K562 (cell line): Measurements from ENCODE around the gene ENTPD3. TPM values are rescaled to one million over a fixed set of nuclear protein-coding genes. Genes with fewer than 3 reads are reported as not detected.

Experiments used
- ARID2 ChIP-seq: fragments of 450-650 bp; IDR thresholded peaks from 2 replicates; pipeline ENCODE4 v1.6.1; 2017; ENCODE audit warnings: antibody characterized with exemption, mild to moderate bottlenecking
- ATF7 ChIP-seq: fragments of 450-650 bp; IDR thresholded peaks from 2 replicates; pipeline ENCODE4 v1.7.1; 2014; ENCODE audit warnings: mild to moderate bottlenecking, moderate library complexity
- BCOR ChIP-seq: fragments of 450-650 bp; IDR thresholded peaks from 2 replicates; pipeline ENCODE4 v1.6.1; 2016
- BHLHE40 ChIP-seq: IDR thresholded peaks from 2 replicates; pipeline ENCODE4 v1.6.1; 2011; ENCODE audit warnings: low read length, improper control_type of control experiment
- DNMT1 ChIP-seq: fragments of 450-650 bp; IDR thresholded peaks from 2 replicates; pipeline ENCODE4 v1.6.1; 2016; ENCODE audit warnings: antibody characterized with exemption, mild to moderate bottlenecking
- ELF4 ChIP-seq: fragments of 450-650 bp; formaldehyde crosslinking; IDR thresholded peaks from 2 replicates; pipeline ENCODE4 v1.4.0; 2022; ENCODE audit warnings: missing genetic modification characterization
- ESRRA ChIP-seq: fragments of 450-650 bp; IDR thresholded peaks from 2 replicates; pipeline ENCODE4 v1.6.1; 2014; ENCODE audit warnings: low read depth, mild to moderate bottlenecking, moderate library complexity, borderline replicate concordance
- MYNN ChIP-seq, 2 experiments: sonication (generic); formaldehyde crosslinking in 1 of 2; IDR thresholded peaks; 2 replicates each; pipeline versions ENCODE4 v1.5.0 to v1.6.1; 2016 to 2020; ENCODE audit warnings: antibody characterized with exemption in 1 of 2, missing genetic modification reagents in 1 of 2
- PHF20 ChIP-seq: fragments of 450-650 bp; IDR thresholded peaks from 2 replicates; pipeline ENCODE4 v1.6.1; 2018; ENCODE audit not compliant: partially characterized antibody
- PTBP1 ChIP-seq: fragments of 200-400 bp; formaldehyde crosslinking; IDR thresholded peaks from 2 replicates; pipeline ENCODE4 v1.6.1; 2017; ENCODE audit warnings: low read depth, low read length
- TAF7 ChIP-seq: fragments of 450-650 bp; IDR thresholded peaks from 2 replicates; pipeline ENCODE4 v1.6.1; 2016; ENCODE audit warnings: missing genetic modification characterization, missing compliant biosample characterization
- YY1 ChIP-seq, 3 experiments: IDR thresholded peaks; 2 replicates each; pipeline ENCODE4 v1.6.1; 2011; ENCODE audit warnings: low read length in 2 of 3, mild to moderate bottlenecking in 2 of 3, moderate library complexity in 2 of 3, borderline replicate concordance in 1 of 3, control low read depth in 1 of 3, low read depth in 1 of 3; ENCODE audit not compliant: insufficient read depth in 3 of 3, insufficient replicate concordance in 2 of 3, control insufficient read depth in 1 of 3, insufficient read length in 1 of 3; ENCODE audit errors: extremely low read depth in 1 of 3
- ZNF175 ChIP-seq: fragments of 200-800 bp; sonication (Bioruptor generic); IDR thresholded peaks from 2 replicates; pipeline ENCODE4 v1.6.1; 2016; ENCODE audit warnings: low read depth, mild to moderate bottlenecking, missing genetic modification characterization, missing compliant biosample characterization
- polyA plus RNA-seq, 8 experiments: library from polyadenylated mRNA; depleted of rRNA in 4 of 8; stranded (reverse) in 5 of 8; unstranded in 3 of 8; fragments of >200 nt; fragmentation: Nextera tagmentation in 2 of 8; fragmentation: Illumina TruSeq in 1 of 8; extraction: Ambion mirVana in 2 of 8; extraction: Trizol in 1 of 8; gene quantifications; 2 replicates each; pipeline versions ENCODE4 v1.2.1 to v1.2.3, GENCODE V29; 2011 to 2014; ENCODE audit warnings: inconsistent platforms in 1 of 8, missing spikeins in 1 of 8
- total RNA-seq, 7 experiments: library from RNA; depleted of rRNA in 6 of 7; stranded (reverse); fragments of >200 nt in 6 of 7; fragmentation: Illumina TruSeq in 2 of 7; extraction: Trizol in 2 of 7; gene quantifications; 2 replicates each; pipeline versions ENCODE4 v1.2.1 to v1.2.3, GENCODE V29; 2011 to 2021; ENCODE audit warnings: low replicate concordance in 1 of 7
- TF ChIP-seq, protein P1 (sequence below), 2 experiments: IDR thresholded peaks; 2 replicates each; pipeline ENCODE4 v1.6.1; 2011; ENCODE audit warnings: borderline replicate concordance in 1 of 2, control low read depth in 1 of 2, low read depth in 1 of 2, low read length in 1 of 2, mild to moderate bottlenecking in 1 of 2, mixed read lengths in 1 of 2, moderate library complexity in 1 of 2; ENCODE audit not compliant: insufficient read depth in 1 of 2, insufficient read length in 1 of 2, poor library complexity in 1 of 2, severe bottlenecking in 1 of 2; ENCODE audit errors: extremely low read depth in 1 of 2
- TF ChIP-seq, protein P2 (sequence below): fragments of 250-450 bp; sonication (Bioruptor Pico); IDR thresholded peaks from 2 replicates; pipeline ENCODE4 v1.9.0; 2021; ENCODE audit warnings: mild to moderate bottlenecking, inconsistent platforms
- TF ChIP-seq, protein P3 (sequence below): sonication (generic); formaldehyde crosslinking; IDR thresholded peaks from 2 replicates; pipeline ENCODE4 v1.8.0; 2023; ENCODE audit warnings: mild to moderate bottlenecking, missing genetic modification reagents
- TF ChIP-seq, protein P4 (sequence below): fragments of 450-650 bp; IDR thresholded peaks from 2 replicates; pipeline ENCODE4 v1.6.1; 2016; ENCODE audit warnings: antibody characterized with exemption

ENTPD3 gene
- total and polyA plus RNA-seq, 9 of the 15 experiments (the other 6 are each of a cell fraction or from before 2014, with no cell fraction given), result 0.23 to 2.1 (median 0.58) TPM

DNA sequence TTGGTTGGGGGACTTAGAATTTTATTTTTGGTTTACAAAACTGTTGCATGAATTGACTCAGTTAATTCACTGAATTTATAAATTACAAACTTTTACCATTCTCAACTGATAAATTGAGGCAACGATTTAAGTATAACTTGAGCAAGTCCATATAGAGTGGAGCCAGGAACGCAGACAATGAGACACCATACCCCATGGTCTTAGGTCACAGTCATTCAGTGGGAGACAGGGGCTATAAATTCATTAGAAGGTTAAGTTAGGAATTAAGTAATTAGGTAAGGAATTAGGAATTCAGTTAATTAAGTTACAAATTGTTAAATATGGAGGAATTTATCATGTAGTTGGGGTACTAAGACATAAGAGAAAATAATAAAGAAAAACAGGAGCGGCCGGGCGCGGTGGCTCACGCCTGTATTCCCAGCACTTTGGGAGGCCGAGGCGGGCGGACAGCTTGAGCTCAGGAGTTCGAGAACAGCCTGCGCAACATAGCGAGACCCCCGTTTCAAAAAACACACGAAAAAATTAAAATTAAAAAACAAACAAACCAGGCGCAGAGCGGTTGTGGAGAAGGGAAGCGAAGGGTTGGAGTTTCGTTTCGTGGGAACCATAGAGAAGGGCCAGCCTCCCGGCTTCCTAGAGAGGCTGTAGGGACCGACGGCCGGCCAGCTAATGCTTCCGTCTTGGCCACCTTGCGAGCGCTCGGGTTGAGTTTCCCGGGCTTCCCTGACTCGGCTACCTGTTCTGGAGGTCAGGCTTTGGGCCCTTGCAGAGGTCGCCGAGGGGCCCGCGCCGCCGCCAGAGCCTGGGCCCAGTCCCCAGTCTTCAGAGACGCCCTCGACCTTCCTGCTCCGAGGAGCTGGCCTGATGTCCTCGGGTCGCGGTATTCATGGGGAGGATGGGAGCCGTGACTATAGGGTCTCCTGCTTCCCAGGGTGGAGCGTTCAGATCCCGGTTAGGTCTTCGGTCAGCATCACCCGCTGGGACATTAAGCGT is 89.8 kb downstream of the ENTPD3 start, which contains the start of gene ZNF619 (continued):
- TF ChIP-seq, protein P1, sequence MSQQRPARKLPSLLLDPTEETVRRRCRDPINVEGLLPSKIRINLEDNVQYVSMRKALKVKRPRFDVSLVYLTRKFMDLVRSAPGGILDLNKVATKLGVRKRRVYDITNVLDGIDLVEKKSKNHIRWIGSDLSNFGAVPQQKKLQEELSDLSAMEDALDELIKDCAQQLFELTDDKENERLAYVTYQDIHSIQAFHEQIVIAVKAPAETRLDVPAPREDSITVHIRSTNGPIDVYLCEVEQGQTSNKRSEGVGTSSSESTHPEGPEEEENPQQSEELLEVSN (IDR thresholded peaks at IDR 0.05; ENCODE audit: borderline replicate concordance in 1 of 2, extremely low read depth in 1 of 2, insufficient read depth in 1 of 2, insufficient read length in 1 of 2, low read depth in 1 of 2, low read length in 1 of 2, poor library complexity in 1 of 2, severe bottlenecking in 1 of 2), result peak in 1 of 2 experiments; percentile 45
- no peak for TF ChIP-seq DNMT1
- TF ChIP-seq BHLHE40, result peak; percentile 26; the same call in 1 of the 2 replicates
- peak in 2 of 3 experiments; percentile 34 to 54 for TF ChIP-seq YY1 (IDR thresholded peaks at IDR 0.05; ENCODE audit: borderline replicate concordance in 1 of 3, control insufficient read depth in 1 of 3, extremely low read depth in 1 of 3, insufficient read depth in 3 of 3, insufficient read length in 1 of 3, insufficient replicate concordance in 2 of 3, low read depth in 1 of 3, low read length in 2 of 3)
- TF ChIP-seq ARID2, result no peak
- TF ChIP-seq MYNN (IDR thresholded peaks at IDR 0.05), result no peak
- TF ChIP-seq MYNN (CRISPR knock-in tag; IDR thresholded peaks at IDR 0.05), result no peak
- TF ChIP-seq TAF7, result peak; percentile 72
- TF ChIP-seq PTBP1, result no peak
- no peak for TF ChIP-seq ELF4 (CRISPR knock-in tag)
- TF ChIP-seq PHF20, result peak; percentile 92
- peak; percentile 69 for TF ChIP-seq ATF7
- peak; percentile 65; the same call in 1 of the 2 replicates for TF ChIP-seq BCOR
- TF ChIP-seq ZNF175 (CRISPR knock-in tag), result peak; percentile 56; the same call in 1 of the 2 replicates
- TF ChIP-seq ESRRA, result peak; percentile 75; the same call in 1 of the 2 replicates
- TF ChIP-seq, protein P2, sequence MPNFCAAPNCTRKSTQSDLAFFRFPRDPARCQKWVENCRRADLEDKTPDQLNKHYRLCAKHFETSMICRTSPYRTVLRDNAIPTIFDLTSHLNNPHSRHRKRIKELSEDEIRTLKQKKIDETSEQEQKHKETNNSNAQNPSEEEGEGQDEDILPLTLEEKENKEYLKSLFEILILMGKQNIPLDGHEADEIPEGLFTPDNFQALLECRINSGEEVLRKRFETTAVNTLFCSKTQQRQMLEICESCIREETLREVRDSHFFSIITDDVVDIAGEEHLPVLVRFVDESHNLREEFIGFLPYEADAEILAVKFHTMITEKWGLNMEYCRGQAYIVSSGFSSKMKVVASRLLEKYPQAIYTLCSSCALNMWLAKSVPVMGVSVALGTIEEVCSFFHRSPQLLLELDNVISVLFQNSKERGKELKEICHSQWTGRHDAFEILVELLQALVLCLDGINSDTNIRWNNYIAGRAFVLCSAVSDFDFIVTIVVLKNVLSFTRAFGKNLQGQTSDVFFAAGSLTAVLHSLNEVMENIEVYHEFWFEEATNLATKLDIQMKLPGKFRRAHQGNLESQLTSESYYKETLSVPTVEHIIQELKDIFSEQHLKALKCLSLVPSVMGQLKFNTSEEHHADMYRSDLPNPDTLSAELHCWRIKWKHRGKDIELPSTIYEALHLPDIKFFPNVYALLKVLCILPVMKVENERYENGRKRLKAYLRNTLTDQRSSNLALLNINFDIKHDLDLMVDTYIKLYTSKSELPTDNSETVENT (CRISPR knock-in tag), result peak; percentile 98
- TF ChIP-seq, protein P3, sequence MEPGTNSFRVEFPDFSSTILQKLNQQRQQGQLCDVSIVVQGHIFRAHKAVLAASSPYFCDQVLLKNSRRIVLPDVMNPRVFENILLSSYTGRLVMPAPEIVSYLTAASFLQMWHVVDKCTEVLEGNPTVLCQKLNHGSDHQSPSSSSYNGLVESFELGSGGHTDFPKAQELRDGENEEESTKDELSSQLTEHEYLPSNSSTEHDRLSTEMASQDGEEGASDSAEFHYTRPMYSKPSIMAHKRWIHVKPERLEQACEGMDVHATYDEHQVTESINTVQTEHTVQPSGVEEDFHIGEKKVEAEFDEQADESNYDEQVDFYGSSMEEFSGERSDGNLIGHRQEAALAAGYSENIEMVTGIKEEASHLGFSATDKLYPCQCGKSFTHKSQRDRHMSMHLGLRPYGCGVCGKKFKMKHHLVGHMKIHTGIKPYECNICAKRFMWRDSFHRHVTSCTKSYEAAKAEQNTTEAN (CRISPR knock-in tag), result no peak
- TF ChIP-seq, protein P4, sequence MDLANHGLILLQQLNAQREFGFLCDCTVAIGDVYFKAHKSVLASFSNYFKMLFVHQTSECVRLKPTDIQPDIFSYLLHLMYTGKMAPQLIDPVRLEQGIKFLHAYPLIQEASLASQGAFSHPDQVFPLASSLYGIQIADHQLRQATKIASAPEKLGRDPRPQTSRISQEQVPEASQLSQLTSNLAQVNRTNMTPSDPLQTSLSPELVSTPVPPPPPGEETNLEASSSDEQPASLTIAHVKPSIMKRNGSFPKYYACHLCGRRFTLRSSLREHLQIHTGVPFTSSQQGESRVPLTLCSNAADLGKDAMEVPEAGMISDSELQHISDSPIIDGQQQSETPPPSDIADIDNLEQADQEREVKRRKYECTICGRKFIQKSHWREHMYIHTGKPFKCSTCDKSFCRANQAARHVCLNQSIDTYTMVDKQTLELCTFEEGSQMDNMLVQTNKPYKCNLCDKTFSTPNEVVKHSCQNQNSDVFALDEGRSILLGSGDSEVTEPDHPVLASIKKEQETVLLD, result no peak
